SIG-M5 treated with dmso at 0.1 percent for 504 hours (cell line): Measurements from ENCODE around the gene THRB.
"Not testable (repeated sequence)": the region's sequence is repeated elsewhere in the genome, so short reads cannot be mapped to it uniquely, and the experiment has no call there.

ENCODE experiments used
- DNase-seq: peaks from one replicate; lab custom pipeline; 2025; ENCODE audit not compliant: unreplicated experiment; lab: John Stamatoyannopoulos, UW

Gene THRB

DNA sequence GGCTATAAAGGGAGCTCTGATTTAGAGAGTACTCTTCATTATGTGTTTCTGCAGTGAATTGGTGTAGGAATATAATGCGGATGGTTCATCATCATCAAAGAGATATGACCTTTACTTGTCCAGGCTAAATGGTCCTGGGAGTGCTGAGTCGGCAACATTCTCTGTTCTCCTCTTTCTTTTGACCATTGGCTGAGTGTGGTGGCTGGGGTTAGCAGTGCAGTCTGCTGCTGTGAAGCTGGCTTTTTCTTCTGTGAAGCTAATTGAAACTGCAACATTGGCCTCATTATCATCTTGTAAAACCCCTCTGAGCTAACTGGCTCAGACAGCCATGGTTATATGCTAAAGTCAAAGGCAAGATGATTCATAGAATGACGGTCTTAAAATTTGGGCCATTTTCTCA lies 83.8 kb downstream of the THRB start:
- no peak for DNase-seq

DNA sequence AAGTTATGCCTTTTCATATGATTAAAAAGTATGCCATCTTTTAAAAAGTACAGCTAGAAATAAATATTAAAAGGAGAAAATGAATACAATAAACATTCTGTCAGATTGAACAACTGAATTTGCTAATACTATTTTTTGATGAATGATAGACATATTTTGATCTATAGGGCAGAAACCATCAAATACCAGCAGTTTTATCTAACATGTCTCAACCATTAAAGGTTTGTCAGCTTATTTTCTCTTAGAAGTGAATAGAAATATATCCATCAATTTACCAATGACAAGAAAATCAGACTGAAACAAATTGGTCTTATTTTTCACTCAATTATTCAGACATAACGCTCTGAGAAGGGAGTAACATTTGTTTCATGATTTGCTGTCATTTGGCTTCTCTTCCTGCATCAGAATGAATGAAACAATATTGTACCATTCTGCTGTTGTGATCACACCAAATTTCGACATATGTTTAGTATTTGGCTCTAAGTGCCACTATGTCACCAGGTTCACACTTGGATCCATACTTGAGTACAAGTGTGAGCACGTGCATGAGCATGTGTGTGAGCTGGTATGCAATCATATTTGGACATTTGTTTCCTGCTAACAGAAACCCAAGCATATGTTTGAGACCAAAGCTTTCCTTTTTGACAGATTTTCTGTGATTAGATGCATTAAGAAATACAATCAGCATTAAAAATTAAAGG lies 86.5 kb downstream of the THRB start:
- no peak for DNase-seq

DNA sequence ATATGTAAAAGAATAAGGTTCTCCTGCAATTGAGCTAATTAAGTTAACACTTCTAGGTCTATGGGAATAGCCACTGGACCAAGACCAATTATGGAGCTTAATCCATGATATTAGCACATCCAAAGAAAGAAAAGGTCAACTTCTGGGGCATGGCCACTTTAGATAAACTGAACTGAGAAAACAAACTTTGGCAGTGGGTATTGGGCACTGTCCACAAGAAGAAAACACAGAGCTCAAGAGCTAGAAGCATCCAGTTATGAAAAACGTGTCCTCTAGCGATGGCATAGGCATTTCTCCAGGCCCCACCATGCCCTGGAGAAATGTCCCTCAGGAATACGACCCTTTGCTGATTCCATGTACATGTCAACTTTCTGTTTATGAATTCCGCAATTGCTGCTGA lies 87.8 kb downstream of the THRB start:
- no peak for DNase-seq

DNA sequence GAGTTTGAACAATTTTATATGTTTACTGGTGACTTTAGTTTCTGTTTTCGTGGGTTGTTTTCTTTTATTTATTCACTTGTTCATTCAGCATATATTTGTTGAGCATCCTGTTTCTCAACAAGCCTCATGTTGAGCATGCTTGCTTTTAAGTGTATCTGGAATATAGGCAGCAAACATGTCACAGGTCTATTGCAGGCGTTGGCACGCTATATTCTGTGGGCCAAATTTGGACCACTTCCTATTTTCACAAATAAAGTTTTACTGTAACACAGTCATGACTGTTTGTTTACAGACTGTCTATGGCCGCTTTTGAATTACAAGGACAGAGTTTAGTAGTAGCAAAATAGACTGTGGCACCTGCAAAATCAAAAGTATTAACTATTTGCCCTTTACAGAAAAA lies 89.6 kb downstream of the THRB start:
- DNase-seq, result no peak

DNA sequence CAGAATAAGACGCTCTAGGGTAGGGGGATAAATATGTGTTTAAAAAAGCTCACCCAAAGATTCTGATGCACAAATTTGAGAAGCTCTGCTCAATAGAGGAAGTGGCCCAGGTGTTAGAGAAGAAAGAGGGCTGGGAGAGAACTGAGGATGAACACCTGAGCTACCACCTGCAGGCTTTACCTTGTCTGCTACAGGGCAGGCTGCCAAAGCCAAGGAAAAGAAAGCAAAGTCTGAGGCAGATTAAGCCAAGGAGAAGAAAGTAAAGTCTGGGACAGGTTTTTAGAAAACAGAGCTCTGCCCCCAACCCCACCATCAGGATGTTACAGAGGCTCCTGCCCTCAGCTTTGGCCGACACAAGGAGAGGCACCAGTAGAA lies 92.9 kb downstream of the THRB start:
- DNase-seq, result no peak

DNA sequence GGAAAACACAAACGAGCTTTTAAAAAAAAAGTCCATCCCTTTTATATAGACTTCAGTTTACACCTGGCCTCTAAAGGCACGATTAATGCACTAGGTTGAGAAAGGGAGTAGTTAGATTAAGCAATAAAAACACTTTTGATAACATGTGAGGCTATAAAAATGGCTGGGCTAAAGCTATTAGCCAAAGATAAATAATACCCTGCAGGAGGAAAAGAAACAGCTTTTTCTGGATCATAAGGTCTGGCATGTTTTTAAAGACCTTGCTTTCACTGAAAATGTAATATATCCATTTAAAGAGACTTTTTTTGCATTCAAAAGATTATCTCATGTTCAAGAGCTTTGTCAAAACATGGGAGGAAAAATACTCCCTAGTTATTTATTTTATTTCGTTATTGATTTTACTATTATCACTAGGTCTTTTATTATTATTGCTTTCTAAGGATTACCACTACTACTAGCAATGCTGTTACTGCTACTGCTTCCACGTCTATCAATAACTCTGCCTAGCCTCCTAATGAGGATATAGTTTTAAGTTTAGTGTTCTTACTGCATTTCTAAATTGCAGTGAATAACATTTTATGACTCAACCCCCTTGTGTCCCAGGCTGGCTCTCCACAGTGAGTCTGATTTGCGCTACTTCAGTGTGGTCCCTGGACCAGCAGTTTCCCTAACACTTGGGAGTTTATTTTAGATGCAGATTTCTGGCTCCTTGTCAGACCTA lies 93.4 kb downstream of the THRB start:
- no peak for DNase-seq

DNA sequence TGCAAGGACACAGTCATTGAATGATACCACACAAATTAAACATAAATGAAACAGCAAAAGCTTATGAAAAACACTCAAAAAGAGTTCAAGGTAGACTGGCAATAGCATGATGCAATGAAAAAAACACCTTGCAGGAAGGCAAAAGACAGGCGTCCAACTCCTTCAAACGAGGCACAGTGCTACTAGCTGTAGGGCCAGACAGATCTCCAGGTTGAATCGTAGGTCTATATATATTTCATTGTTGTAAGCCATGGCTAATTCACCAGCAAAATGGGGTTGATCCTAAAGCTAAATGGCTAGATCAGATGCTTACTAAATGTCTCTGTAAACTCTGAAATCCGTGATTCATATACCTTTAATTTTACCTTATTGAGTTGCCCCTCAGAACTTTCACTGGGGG lies 94.2 kb downstream of the THRB start:
- no peak for DNase-seq

DNA sequence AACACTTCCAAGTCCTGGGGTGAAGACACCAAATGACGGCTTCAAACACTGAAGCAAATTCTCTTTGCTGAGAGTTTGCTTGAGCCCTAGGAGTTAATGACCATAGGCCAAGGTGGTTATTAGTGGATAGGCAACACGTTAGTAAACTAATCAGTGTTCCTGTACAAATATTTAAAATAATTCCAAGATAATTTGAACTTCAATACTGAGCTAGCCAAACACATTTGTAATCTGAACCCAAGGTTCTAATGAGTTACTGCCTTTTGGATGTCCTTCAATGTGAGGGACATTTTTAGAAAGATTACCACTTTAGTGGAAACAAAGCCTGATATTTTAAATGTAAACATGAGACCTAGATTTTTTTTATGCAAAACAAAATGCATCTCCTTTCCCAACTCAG lies 94.6 kb downstream of the THRB start:
- no peak for DNase-seq

DNA sequence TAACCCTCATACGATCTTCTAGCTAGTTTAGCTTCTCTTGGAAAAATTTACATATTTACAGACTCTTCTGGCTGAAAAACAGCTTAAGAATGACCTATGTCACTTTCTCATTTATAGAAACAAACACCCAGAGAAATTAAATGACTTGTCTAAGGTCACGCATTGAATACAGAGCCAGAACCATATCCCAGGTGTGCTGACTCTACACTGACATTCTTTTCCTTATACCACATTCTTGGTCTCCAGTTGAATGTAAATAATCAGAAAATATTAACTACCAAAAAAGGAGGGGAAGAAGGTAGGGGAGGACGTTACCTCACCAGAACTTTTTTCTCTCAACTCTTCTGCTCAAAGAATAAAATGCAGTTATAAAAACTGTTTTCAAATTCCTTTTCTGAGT lies 95.0 kb downstream of the THRB start:
- DNase-seq, result no peak

DNA sequence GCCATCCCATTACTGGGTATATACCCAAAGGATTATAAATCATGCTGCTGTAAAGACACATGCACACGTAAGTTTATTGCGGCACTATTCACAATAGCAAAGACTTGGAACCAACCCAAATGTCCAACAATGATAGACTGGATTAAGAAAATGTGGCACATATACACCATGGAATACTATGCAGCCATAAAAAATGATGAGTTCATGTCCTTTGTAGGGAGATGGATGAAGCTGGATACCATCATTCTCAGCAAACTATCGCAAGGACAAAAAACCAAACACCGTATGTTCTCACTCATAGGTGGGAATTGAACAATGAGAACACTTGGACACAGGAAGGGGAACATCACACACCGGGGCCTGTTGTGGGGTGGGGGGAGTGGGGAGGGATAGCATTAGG lies 95.9 kb downstream of the THRB start:
- DNase-seq, result not testable (repeated sequence)

DNA sequence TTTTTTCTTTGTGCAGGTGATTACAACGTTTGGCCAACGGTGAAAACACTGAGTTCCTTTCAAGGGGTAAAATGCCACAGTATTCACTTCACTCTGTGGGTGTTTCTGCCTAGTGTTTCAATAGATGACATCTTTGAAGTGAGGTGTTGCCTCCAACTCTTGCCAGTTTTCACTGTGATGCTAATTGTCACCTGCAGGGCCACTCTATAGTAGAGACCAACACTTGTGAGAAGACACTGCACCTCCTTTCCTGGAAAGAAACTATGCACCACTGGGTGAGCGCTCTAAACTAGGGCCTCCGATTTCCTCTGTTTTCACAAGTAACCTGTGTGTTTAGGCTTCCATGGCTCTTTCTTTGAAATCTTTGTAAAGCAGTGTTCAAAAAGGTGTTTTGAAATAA lies 98.3 kb downstream of the THRB start:
- DNase-seq, result no peak

DNA sequence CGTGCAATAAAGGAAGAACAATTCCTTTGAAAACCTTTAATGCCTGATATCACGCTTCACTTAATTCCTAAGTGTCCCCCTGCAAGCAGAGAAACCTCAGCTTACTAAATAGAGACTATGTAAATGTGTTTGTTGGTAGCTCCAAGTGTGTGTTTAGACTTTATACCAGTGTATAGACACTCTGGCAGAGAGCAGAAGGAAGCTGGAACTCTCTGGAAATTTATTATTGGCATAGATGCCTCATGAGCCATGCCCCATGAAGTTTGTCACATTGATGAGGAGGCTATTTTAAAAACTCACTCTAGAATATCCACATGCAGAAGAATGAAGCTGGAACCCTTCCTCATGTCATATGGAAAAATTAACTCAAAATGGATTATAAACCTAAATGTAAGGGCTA lies 99.9 kb downstream of the THRB start:
- DNase-seq, result no peak

DNA sequence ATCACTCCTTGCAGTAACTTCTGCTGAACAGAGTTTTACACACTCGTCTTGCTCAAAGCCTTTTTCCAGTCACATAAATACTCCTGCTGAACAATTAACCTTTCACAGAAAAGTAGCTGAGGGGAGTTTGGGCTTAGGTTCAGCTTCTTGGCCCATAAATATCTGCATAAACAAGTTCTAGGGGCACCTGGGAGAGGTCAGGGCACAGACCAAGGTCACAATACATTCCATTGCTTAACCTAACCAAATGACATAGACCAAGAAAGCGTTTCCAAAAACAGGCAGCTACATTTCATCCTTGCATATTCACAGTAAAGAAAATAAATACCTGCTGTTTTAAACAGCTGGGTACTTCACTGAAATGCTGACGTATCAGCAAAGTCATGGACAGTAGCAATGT lies 101.3 kb downstream of the THRB start:
- no peak for DNase-seq

DNA sequence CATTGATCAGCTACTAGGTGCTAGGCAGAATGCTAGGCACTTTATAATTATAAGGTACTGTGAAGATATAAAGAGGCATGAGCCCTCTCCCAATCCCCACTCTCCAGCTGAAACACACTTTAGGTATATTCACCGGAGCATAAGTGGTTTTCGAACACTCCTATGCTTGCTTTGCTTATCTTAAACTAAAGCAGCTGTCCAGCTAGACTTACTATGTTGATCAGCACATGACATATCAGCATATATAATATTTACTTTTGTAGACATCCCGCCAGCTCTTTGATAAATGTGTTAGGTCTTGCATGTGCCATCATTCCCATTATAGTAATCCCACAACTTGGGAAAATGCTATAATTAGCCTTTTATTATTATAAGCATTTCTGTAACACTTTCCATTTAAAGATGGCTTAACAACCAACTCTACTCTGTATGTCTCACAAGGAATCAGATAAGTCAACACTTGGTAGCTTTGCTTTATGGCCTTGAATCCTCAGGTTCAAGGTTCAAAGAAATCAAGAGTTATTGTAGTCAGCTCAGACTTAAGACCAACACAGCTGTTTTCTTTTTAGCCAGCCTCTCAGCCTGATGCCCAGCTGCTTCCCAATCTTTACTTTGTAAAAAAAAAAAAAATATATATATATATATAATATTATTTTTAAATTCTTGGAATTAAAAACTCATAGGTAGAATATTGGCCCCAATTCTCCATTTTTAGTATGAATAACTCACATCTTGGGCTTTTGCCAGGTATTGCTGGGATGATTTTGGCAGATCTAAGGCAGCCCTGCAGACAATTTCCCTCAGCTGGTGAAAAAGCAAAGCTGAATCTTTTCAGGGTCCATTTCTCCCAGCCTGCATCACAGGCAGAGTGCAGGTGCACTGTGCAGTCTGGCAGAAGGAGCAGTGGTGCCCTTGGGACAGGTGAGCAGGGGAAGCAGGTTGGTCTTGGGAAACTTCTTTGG lies 104.2 kb downstream of the THRB start:
- DNase-seq, result no peak

DNA sequence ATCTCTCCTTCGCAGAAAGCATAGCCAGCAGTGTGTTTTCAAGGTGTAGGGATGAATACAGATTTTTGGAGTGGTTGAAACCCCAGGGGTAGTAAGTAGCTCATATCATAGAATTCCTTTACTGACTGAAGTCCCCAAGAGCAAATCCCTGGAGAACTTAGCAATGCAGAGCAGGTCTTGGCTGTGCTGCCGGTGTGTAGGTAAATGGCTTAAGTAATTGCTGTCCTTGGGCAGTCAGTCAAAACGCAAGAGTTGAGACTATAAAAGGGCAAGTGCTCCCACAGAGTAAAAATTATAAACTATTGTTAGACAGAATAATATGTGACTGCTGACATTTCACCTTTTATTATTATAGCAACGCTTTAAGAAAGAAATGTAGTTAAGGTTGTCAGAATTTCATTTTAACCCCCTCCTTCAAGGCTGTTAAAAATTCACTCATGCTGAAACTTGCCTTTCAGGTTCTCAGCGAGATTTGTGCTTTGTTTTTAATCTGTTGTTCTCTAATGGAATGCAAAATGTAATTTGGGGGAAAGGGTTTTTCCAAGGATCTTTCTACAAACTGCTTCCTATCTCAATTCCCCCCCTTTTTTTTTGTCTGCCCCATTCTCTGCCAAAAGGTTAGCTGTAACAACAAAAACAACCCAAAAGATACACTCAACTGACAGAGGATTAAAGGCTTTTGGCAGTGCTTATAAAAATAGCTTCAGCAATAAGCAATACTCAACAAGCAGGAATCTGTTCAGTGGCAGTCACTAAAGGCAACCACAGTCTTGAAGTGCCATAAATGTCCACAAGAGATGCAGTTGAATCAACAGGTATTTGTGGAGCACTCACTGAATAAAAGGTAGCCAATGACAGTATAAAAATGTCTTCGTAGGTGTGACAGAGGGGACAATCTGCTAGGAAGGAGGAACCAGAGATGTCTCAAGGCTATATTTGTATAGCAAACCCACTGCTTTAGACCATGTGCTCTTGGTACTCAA lies 105.3 kb downstream of the THRB start:
- no peak for DNase-seq

DNA sequence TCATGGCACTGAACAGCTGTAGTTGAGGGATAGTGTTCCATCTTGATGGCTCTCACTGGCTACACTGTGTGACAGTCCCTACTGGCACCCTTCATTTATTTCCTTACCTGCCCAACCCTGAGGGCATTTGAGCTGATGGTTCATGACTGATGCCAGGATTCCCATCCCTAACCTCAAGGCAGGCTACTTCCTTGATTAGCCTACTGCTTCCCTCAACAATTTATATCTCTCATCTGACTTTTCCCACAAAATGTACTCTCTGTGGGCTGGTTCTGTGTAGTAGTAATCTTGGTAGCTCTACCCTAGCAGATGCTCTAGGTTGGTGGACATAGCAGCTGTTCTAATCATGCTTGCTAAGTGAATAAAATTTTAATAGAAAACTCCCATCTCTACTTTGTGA lies 106.0 kb downstream of the THRB start:
- no peak for DNase-seq

DNA sequence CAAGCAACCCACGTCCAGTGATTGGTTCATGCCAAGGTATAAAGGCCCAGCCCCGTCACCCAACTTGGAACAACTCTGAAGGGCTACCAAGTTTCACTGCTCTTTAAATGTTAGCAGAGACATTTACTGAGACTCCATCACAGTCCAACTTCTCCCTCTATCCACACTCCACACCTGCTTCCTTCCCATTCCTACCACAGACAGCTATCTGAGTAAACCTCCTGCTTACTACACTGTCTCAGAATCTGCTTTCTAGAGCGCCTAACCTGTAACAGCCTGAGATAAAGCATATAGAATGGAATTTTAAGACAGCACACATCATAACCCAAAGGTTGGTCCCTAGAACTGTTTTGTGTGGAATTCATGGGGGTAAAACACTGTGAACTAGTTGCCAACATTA lies 106.5 kb downstream of the THRB start:
- no peak for DNase-seq

DNA sequence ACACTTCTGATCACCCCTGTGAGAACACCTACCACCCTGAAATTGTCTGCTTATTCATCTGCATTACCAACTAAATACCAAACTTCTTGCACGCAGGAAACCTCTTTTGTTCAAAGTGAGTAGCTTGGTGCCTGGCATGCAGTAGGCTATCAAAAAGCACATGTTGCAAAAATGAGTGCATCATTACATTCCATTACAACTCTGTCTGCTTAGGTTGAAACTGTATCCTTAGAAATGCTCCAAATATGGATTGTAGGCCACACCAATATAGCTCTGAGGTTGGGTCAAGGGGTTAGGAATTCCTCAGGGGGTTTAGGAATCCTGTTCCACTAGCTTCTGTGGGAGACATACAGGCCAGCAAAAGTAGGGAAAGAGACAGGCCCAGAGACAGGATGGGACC lies 107.2 kb downstream of the THRB start:
- DNase-seq, result no peak

DNA sequence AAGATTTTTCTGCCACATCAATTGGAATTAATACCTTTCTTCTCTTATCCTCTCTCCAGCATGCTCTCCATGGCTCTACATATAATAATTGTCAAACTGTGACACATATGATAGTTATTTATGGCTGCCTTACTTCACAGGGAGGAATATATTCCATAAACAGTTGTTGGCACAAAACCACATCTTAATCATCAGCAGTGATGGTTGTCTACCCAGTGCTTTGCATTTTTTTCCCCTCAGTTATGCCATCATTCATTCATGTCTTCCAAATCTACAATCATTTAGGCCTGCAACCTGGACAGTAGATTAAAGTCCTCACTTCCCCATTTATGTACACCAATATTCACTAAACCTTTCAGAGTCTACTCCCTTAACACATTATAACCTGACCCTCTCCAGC lies 107.7 kb downstream of the THRB start:
- no peak for DNase-seq

DNA sequence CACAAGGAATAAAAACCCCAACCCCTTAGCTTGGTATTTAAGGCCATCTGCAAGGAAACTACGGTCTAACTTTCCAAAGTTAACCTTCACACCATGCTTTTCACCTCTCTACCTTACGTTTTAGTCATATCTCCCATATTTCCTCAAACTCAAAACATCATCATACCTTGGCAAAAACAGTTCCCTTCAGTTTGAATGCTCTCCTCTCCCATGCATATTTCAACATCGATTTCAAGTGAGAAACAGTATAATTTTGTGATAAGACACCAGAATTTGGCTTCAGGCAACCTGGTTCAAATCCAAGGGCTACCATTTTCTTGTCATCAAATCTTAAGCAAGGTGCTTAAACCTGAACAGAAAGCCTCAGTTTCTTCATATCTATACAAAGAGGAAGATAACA lies 108.2 kb downstream of the THRB start:
- no peak for DNase-seq
